ENCODE measurements around the gene GMEB2.
"Not testable (repeated sequence)": the region's sequence is repeated elsewhere in the genome, so short reads cannot be mapped to it uniquely, and the experiment has no call there.

GMEB2 gene

DNA sequence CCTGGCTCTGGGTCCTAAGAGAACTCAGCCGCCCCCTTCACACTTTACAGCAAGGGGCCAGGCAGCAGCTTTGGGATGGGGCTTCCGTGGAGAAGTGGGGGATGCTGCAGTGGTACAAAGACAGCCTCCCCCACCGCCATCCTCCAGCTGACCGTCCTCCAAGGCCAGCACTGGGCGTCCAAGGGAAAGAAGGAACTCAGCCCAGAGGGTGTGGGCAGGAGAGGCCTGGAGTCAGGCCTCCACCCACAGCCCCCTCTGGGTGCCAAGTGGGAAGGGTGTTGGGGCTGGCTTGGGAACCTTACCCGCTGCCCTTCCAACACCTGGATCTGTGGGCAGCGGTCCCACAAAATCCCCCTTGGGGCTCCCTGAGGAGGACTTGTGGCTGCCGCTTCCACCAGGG is 13.2 kb upstream of the GMEB2 start:
- CTCF ChIA-PET = no interaction called here
- no peak for TF ChIP-seq CTCF (IDR thresholded peaks at IDR 0.05; ENCODE audit: control extremely low read depth, extremely low read depth, low read depth, missing control alignments)
- DNase-seq (ENCODE audit: extremely low spot score) = no peak
- POLR2A ChIA-PET = no interaction called here

DNA sequence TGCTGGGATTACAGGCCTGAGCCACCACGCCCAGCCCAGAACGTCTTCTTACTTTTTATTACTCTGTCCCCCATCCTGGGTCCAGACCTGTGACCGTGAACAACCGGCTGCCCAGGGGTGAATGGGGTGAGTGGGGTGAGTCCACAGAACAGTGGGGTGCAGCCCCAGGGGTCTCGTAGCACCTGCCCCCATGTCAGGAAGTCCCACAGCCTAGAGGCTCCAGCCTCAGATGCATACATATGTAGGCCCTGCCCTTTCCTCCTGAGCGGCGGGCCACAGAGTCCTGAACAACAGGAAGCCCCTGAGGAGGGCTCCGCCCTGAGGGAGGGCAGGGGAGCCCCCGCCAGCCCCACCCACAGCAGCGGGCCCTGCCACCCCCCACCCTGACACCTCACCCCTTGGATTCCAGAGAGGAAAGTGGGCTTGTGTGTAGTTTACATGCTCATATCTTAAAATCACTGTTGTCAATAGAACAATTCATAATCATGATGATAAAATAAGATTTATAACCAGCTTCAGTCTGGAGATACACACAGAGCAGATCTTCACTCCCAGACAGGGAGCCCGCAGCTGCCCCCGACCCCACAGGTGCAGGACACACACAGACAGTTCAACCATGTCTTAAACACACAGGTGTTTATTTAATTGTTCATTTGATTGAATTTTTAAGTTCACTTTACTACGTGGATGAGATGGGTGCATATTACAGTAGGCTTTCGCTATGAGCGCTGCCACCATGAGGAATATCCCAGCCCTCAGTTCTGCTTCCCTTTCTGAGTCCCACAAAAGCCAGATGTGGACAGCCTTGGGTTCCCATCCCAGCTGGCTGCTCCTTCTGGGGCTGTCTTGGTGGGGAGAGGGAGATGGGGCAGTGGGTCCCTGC is 12.4 kb upstream of the GMEB2 start:
- TF ChIP-seq CTCF (IDR thresholded peaks at IDR 0.05; ENCODE audit: control extremely low read depth, extremely low read depth, low read depth, missing control alignments) = no peak
- DNase-seq (ENCODE audit: extremely low spot score) = no peak
- CTCF ChIA-PET = no interaction called here
- POLR2A ChIA-PET = interaction anchor here (0.6 to 0.7 kb wide), 2 partner anchors 27 to 71 kb away, joined by 3 read pairs; no protein-coding TSS in a partner anchor

DNA sequence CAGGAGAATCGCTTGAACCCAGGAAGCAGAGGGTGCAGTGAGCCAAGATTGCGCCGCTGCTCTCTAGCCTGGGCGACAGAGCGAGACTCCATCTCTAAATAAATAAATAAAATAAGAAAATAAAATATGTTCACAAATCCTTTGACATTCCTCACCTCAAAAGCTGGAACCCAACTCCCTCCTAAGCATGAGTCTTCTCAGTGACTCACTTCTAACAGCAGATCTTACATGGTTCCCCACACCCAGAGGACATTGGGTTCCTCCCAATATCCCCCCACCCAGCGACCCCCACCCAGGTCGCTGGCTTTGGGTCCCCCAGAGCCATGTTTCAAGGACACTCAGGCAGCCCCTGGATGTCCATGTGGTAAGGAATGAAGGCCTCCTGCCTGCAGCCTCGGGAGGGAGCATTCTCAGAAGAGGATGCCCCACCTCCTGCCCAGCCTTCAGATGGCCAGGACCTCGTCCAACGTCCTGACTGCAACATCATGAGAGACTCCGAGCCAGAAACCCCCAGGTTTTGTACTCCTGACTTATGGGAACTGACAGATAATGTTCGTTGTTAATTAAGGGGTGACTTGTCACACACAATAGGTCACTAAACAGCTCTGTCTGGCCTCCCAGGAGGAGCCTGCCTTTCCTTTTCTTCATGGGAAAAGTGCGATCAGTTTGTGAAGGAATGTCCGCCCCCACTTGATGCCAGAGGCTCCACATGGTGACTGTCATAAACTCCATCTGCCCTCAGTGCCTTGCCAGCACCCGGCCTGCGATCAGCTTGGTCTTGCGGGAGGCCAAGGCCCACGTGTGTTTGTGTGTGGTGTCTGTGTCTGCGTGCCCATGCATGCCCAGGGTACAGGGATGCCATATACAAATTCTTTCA is 10.1 kb upstream of the GMEB2 start:
- no peak for DNase-seq (ENCODE audit: extremely low spot score)
- no peak for TF ChIP-seq CTCF (IDR thresholded peaks at IDR 0.05; ENCODE audit: control extremely low read depth, extremely low read depth, low read depth, missing control alignments)
- ChIA-PET CTCF (interaction anchor here (1.4 kb wide), 1 partner anchor 22 kb away, joined by 3 read pairs; no protein-coding TSS in a partner anchor), POLR2A (no interaction called here)

DNA sequence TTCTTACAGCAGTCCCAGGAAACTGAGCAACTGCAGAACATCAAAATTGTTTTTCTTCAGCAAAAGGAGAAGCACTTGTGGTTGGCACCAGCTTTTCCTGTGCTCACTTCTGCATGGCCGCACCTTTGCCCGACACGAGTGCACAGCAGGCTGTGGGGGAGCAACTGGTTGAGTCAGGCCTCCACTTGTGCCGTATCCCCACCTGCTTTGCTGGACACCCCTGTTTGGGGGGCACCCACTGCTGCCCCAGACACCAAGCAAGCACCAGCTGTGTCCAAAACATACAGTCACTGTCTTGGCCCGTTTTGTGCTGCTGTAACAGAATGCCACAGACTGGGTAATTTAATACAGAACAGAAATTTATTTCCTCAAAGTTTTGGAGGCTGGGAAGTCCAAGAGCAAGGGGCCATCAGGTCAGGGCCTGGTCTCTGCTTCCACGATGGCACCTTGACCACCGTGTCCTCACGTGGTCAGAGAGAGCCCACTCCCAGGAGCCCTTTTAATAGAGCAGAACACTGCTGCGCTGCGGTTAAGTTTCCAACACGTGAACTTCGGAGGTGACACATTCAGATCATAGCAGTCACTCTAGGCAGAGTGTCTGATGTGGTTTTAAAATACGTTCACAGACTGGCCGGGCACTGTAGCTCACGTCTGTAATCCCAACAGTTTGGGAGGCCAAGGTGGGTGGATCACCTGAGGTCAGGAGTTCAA is 8.7 kb upstream of the GMEB2 start:
- no peak for TF ChIP-seq CTCF (IDR thresholded peaks at IDR 0.05; ENCODE audit: control extremely low read depth, extremely low read depth, low read depth, missing control alignments)
- ChIA-PET CTCF (interaction anchor here (1.0 to 1.4 kb wide), 2 partner anchors 20 to 72 kb away, joined by 3 read pairs; partner anchors contain the start of genes ARFRP1 and ZGPAT), POLR2A (no interaction called here)
- DNase-seq (ENCODE audit: extremely low spot score) = no peak

DNA sequence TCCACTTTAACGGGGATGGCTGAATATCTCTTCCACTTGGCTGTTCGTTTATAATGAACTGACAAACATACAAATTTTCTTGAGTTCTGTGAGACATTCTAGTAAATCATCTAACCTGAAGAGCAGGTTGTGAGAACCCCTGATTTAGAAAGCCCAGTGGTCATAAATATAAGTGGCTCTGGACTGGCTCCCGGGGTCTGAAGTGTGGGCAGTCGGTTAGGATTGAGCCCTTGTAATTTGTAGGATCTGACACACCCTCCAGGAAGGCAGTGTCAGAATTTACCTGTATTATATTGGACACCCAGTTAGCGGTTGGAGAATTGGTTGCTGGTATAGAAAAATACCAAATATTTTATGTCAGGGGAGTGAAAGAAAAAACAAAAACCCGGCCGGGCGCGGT is 6.8 kb upstream of the GMEB2 start:
- POLR2A ChIA-PET = interaction anchor here (0.6 kb wide), 1 partner anchor 789 kb away, joined by 3 read pairs; no protein-coding TSS in a partner anchor

GRCh38 chr20:63631426-63631825 is 4.5 kb upstream of the GMEB2 start:
- DNase-seq (ENCODE audit: extremely low spot score); POLR2A ChIA-PET: not testable (repeated sequence)
- CTCF ChIA-PET = interaction anchor here (1.4 to 2.4 kb wide), 3 partner anchors 10 to 155 kb away, joined by 3 to 11 read pairs (median 9); no protein-coding TSS in a partner anchor

More for the DNA sequence above, 6.8 kb upstream of the GMEB2 start:
- no peak for DNase-seq (ENCODE audit: extremely low spot score)
- CTCF ChIA-PET = no interaction called here
- no peak for TF ChIP-seq CTCF (IDR thresholded peaks at IDR 0.05; ENCODE audit: control extremely low read depth, extremely low read depth, low read depth, missing control alignments)

GRCh38 chr20:63630956-63631355 is 4.1 kb upstream of the GMEB2 start:
- DNase-seq (ENCODE audit: extremely low spot score); POLR2A ChIA-PET: not testable (repeated sequence)
- CTCF ChIA-PET = interaction anchor here (1.4 to 2.4 kb wide), 3 partner anchors 11 to 155 kb away, joined by 3 to 11 read pairs (median 9); no protein-coding TSS in a partner anchor
